GM19467 (cell line): ENCODE results near the gene WDR75.

ENCODE experiments used
- ATAC-seq: cut with Tn5 transposase; IDR thresholded peaks from one replicate; pipeline ENCODE4 v1.9.1; 2021; ENCODE audit warnings: mild to moderate bottlenecking, moderate library complexity; ENCODE audit not compliant: unreplicated experiment

The WDR75 gene

GRCh38 chr2:189492451-189492850, 51.2 kb downstream of the WDR75 start:
- no peak for ATAC-seq

- no peak for ATAC-seq
Measured at GRCh38 chr2:189498205-189498604, 56.9 kb downstream of the WDR75 start.

GRCh38 chr2:189499137-189499536, 57.9 kb downstream of the WDR75 start:
- no peak for ATAC-seq

GRCh38 chr2:189500456-189501160, 59.3 kb downstream of the WDR75 start:
- no peak for ATAC-seq

GRCh38 chr2:189501487-189501886, 60.2 kb downstream of the WDR75 start:
- no peak for ATAC-seq

- ATAC-seq = no peak
Measured at GRCh38 chr2:189502714-189503113, 61.4 kb downstream of the WDR75 start.

- ATAC-seq = no peak
Measured at GRCh38 chr2:189504238-189504637, 63.0 kb downstream of the WDR75 start.

GRCh38 chr2:189505492-189505891, 64.2 kb downstream of the WDR75 start:
- no peak for ATAC-seq

- no peak for ATAC-seq
Measured at GRCh38 chr2:189506514-189506976, 65.3 kb downstream of the WDR75 start.

- no peak for ATAC-seq
Measured at GRCh38 chr2:189511210-189511959, 70.1 kb downstream of the WDR75 start.

GRCh38 chr2:189511960-189512319, 70.7 kb downstream of the WDR75 start:
- ATAC-seq = no peak

GRCh38 chr2:189512879-189513278, 71.6 kb downstream of the WDR75 start:
- no peak for ATAC-seq

- ATAC-seq = no peak
Measured at GRCh38 chr2:189514104-189514503, 72.8 kb downstream of the WDR75 start.

GRCh38 chr2:189515264-189515663, 74.0 kb downstream of the WDR75 start:
- no peak for ATAC-seq

- ATAC-seq = no peak
Measured at GRCh38 chr2:189516546-189516945, 75.3 kb downstream of the WDR75 start.

GRCh38 chr2:189517847-189518535, 76.7 kb downstream of the WDR75 start:
- no peak for ATAC-seq

GRCh38 chr2:189519631-189520387, 78.5 kb downstream of the WDR75 start:
- no peak for ATAC-seq

GRCh38 chr2:189521699-189522434, 80.6 kb downstream of the WDR75 start:
- ATAC-seq = no peak

GRCh38 chr2:189522435-189523151, 81.3 kb downstream of the WDR75 start:
- ATAC-seq = no peak

- no peak for ATAC-seq
Measured at GRCh38 chr2:189524746-189525145, 83.5 kb downstream of the WDR75 start.
